PC-3 (cell line): ENCODE data around the gene SLC25A51.

Source experiments
- EZH2 ChIP-seq: fragments of 300-600 bp; sonication (generic); IDR thresholded peaks from one replicate; pipeline ENCODE4 v1.6.1; 2017; ENCODE audit warnings: antibody characterized with exemption, mild to moderate bottlenecking, low read length; ENCODE audit not compliant: unreplicated experiment
- EZH2phosphoT487 ChIP-seq: fragments of 300-600 bp; sonication (generic); IDR thresholded peaks from 2 replicates; pipeline ENCODE4 v1.6.1; 2018; ENCODE audit warnings: mild to moderate bottlenecking, antibody characterized with exemption, low read length, borderline replicate concordance
- TF ChIP-seq, protein P1 (sequence below): fragments of 300-600 bp; sonication (generic); conservative IDR thresholded peaks from 2 replicates; pipeline ENCODE4 v1.5.1; 2017; ENCODE audit warnings: antibody characterized with exemption, low read depth, mild to moderate bottlenecking, low read length

DNA sequence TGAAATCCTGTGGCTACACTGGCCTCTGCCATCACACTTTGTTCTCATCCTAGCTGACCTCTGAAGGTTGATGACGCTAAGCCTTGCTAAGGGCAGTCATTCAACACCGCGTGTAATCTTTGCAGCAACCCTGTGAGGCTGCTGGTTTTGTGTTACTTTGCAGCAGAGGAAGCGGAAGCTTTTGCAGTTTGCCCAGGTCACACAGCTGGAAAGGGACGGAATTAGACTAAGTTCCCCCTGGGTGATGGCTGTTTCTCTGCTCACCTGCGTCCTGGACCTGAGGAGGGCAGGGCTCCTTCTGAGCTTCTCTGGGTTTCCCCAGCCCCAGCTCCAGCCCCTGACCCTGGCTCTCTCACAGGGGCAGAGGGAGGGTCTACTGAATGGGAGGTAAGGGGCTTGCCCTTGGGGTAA is 7.3 kb upstream of the SLC25A51 start:
- no peak for TF ChIP-seq EZH2
- TF ChIP-seq, protein P1, sequence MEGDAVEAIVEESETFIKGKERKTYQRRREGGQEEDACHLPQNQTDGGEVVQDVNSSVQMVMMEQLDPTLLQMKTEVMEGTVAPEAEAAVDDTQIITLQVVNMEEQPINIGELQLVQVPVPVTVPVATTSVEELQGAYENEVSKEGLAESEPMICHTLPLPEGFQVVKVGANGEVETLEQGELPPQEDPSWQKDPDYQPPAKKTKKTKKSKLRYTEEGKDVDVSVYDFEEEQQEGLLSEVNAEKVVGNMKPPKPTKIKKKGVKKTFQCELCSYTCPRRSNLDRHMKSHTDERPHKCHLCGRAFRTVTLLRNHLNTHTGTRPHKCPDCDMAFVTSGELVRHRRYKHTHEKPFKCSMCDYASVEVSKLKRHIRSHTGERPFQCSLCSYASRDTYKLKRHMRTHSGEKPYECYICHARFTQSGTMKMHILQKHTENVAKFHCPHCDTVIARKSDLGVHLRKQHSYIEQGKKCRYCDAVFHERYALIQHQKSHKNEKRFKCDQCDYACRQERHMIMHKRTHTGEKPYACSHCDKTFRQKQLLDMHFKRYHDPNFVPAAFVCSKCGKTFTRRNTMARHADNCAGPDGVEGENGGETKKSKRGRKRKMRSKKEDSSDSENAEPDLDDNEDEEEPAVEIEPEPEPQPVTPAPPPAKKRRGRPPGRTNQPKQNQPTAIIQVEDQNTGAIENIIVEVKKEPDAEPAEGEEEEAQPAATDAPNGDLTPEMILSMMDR: no peak
- no peak for TF ChIP-seq EZH2phosphoT487
